Measurements from ENCODE around the gene RBMS1. TPM values are rescaled to one million over a fixed set of nuclear protein-coding genes. Genes with fewer than 3 reads are reported as not detected.

Gene RBMS1
- total RNA-seq, 1 experiment from 2014 or later = 77.5 TPM

- H2AFZ ChIP-seq (ENCODE audit: low read length) = no peak overlapping the region
- H3K4me2 ChIP-seq (ENCODE audit: insufficient read depth, insufficient read length, low read length) = no peak overlapping the region
- Mint-ChIP-seq H3K36me3 (ENCODE audit: insufficient read depth in 1 of 3, low read depth in 3 of 3) (no peaks in the 10 kb centered on the region), H3K27me3 (ENCODE audit: low read depth) (no peaks in the 10 kb centered on the region), H3K9me3 (no peaks in the 10 kb centered on the region), H3K27ac (no peak overlapping the region), H3K4me1 (peaks cover 20 to 29% of the 10 kb centered on the region in 2 experiments), H3K4me3 (no peak overlapping the region)
- H3K18ac ChIP-seq (ENCODE audit: insufficient read length, low read depth, low read length) = no peak overlapping the region
- H3K23ac ChIP-seq (ENCODE audit: insufficient read length, low read depth, low read length) = no peak overlapping the region
- H3K79me1 ChIP-seq (ENCODE audit: insufficient read depth, low read depth, low read length, poor library complexity, severe bottlenecking) = no peaks in the 10 kb centered on the region
- no peak overlapping the region for H2BK120ac ChIP-seq (ENCODE audit: low read depth, low read length, poor library complexity, severe bottlenecking)
- H2BK15ac ChIP-seq (ENCODE audit: low read depth, low read length) = no peak overlapping the region
- H3K27ac ChIP-seq (ENCODE audit: insufficient read length, low read depth, low read length) = no peak overlapping the region
- H3K23me2 ChIP-seq (ENCODE audit: insufficient read length, low read depth, low read length, poor library complexity, severe bottlenecking) = no peaks in the 10 kb centered on the region
- H2BK20ac ChIP-seq (ENCODE audit: low read depth, low read length, poor library complexity, severe bottlenecking) = no peak overlapping the region
- no peak for TF ChIP-seq CTCF (conservative IDR thresholded peaks at IDR 0.05)
- DNase-seq = no peak
- no peak overlapping the region for H3K4ac ChIP-seq (ENCODE audit: low read depth, low read length)
- no peak overlapping the region for H3K14ac ChIP-seq (ENCODE audit: insufficient read depth, low read length)
- no peak overlapping the region for H2BK5ac ChIP-seq (ENCODE audit: insufficient read length, low read length)
- H4K20me1 ChIP-seq (ENCODE audit: control insufficient read depth, insufficient read depth, insufficient read length) = no peaks in the 10 kb centered on the region
- no peak overlapping the region for H3T11ph ChIP-seq (ENCODE audit: low read length)
- no peak overlapping the region for H2AK5ac ChIP-seq (ENCODE audit: insufficient read length, low read length)
- H4K91ac ChIP-seq (ENCODE audit: insufficient read length, low read depth, low read length) = no peak overlapping the region
- H2BK12ac ChIP-seq (ENCODE audit: insufficient read length, low read depth, low read length) = no peak overlapping the region
- no CpG with 5 or more reads among the region's 5 CpGs for WGBS (ENCODE audit: extremely low coverage, insufficient read length, low lambda C conversion rate)
- no peaks in the 10 kb centered on the region for H3K27me3 ChIP-seq (ENCODE audit: insufficient read depth, low read length)
- H3K9me3 ChIP-seq (ENCODE audit: control insufficient read depth, low read depth, low read length) = no peaks in the 10 kb centered on the region
- H3K56ac ChIP-seq (ENCODE audit: insufficient read length, low read depth, low read length) = no peak overlapping the region
- no peak overlapping the region for H4K5ac ChIP-seq (ENCODE audit: insufficient read length, low read depth, low read length)
- H4K8ac ChIP-seq (replicated peaks; ENCODE audit: insufficient read length, low read depth, low read length) = no peak overlapping the region
- H3K9ac ChIP-seq (ENCODE audit: extremely low read depth, insufficient read length, low read length) = no peak overlapping the region
- H3K79me2 ChIP-seq (ENCODE audit: insufficient read depth, low read length) = peaks cover 4% of the 10 kb centered on the region
- peaks cover 4% of the 10 kb centered on the region; the same call in 1 of the 2 replicates for H3K4me1 ChIP-seq (ENCODE audit: insufficient read depth, low read length)
Observed at GRCh38 chr2:160335441-160335840, 158.2 kb downstream of the RBMS1 start.

Measured in H9 (cell line).